ENCODE data around the gene ELF2. TPM values are rescaled to one million over a fixed set of nuclear protein-coding genes. Genes with fewer than 3 reads are reported as not detected.

ELF2 gene
- total RNA-seq, 1 experiment from 2014 or later, result 44.6 TPM

GRCh38 chr4:139048026-139048425 lies 129.0 kb downstream of the ELF2 start:
- Mint-ChIP-seq H3K27me3 (ENCODE audit: low read depth) (no peaks in the 10 kb centered on the region), H3K27ac (peak overlapping the region; percentile 52; the same call in 1 of the 2 replicates), H3K4me3 (no peak overlapping the region), H3K36me3 (peaks cover 45% of the 10 kb centered on the region), H3K4me1 (peaks cover 8% of the 10 kb centered on the region), H3K9me3 (no peaks in the 10 kb centered on the region)
- TF ChIP-seq ATF6 (CRISPR knock-in tag; IDR thresholded peaks at IDR 0.05), result no peak
- no peak for TF ChIP-seq IRF1 (CRISPR knock-in tag; IDR thresholded peaks at IDR 0.05)
- no peak for TF ChIP-seq TEAD4 (CRISPR knock-in tag; IDR thresholded peaks at IDR 0.05)
- no peak for TF ChIP-seq ARID4B (CRISPR knock-in tag; IDR thresholded peaks at IDR 0.05; ENCODE audit: borderline replicate concordance)
- no peak for DNase-seq (ENCODE audit: low spot score)
- ChIA-PET POLR2A (no interaction called here), CTCF (interaction anchor here (3.3 kb wide), 1 partner anchor 18 kb away, joined by 27 read pairs; no protein-coding TSS in a partner anchor)
- no peak for ATAC-seq

GRCh38 chr4:139044291-139044690 lies 132.7 kb downstream of the ELF2 start:
- TF ChIP-seq ATF2 (CRISPR knock-in tag; IDR thresholded peaks at IDR 0.05; ENCODE audit: borderline replicate concordance, low read depth), result no peak
- no peak for TF ChIP-seq FOXP1 (CRISPR knock-in tag; IDR thresholded peaks at IDR 0.05; ENCODE audit: borderline replicate concordance)
- TF ChIP-seq MXD4 (CRISPR knock-in tag; IDR thresholded peaks at IDR 0.05; ENCODE audit: borderline replicate concordance), result no peak
- TF ChIP-seq CDX4 (CRISPR knock-in tag; IDR thresholded peaks at IDR 0.05; ENCODE audit: borderline replicate concordance), result no peak
- TF ChIP-seq RELA (CRISPR knock-in tag; IDR thresholded peaks at IDR 0.05; ENCODE audit: borderline replicate concordance), result no peak
- no peak for TF ChIP-seq ERG (CRISPR knock-in tag; IDR thresholded peaks at IDR 0.05)
- TF ChIP-seq ZNF138 (CRISPR knock-in tag; conservative IDR thresholded peaks at IDR 0.05), result no peak
- no peak for TF ChIP-seq MYBL2 (CRISPR knock-in tag; IDR thresholded peaks at IDR 0.05)
- no peak for TF ChIP-seq CREB1 (CRISPR knock-in tag; IDR thresholded peaks at IDR 0.05)
- no peak for TF ChIP-seq ZNF512 (CRISPR knock-in tag; IDR thresholded peaks at IDR 0.05; ENCODE audit: borderline replicate concordance)
- no peaks in the 10 kb centered on the region for H3K27me3 Mint-ChIP-seq (ENCODE audit: low read depth)

More at GRCh38 chr4:139044291-139044690, 132.7 kb downstream of the ELF2 start:
- H3K4me1 Mint-ChIP-seq, result peaks cover 16% of the 10 kb centered on the region
- no peaks in the 10 kb centered on the region for H3K9me3 Mint-ChIP-seq
- CTCF ChIA-PET, result interaction anchor here (4.6 kb wide), 1 partner anchor 14 kb away, joined by 31 read pairs; no protein-coding TSS in a partner anchor
- ATAC-seq, result no peak
- no peak for DNase-seq (ENCODE audit: low spot score)
- H3K36me3 Mint-ChIP-seq, result peaks cover 46% of the 10 kb centered on the region
- POLR2A ChIA-PET, result interaction anchor here (0.8 kb wide), 1 partner anchor 14 kb away, joined by 4 read pairs; no protein-coding TSS in a partner anchor
- no peak overlapping the region for H3K27ac Mint-ChIP-seq
- H3K4me3 Mint-ChIP-seq, result no peak overlapping the region

All from WTC11 (cell line).